Suppressor macrophage treated with lipopolysaccharide for 4 hours (primary cell): ENCODE results near the gene PTPRN2.
A peak's percentile ranks its signal among the peaks of the same experiment; 100 is the strongest.

ENCODE experiments used
- DNase-seq: peaks from one replicate; pipeline ENCODE4 v3.0.0-alpha.2; 2020

The PTPRN2 gene

DNA sequence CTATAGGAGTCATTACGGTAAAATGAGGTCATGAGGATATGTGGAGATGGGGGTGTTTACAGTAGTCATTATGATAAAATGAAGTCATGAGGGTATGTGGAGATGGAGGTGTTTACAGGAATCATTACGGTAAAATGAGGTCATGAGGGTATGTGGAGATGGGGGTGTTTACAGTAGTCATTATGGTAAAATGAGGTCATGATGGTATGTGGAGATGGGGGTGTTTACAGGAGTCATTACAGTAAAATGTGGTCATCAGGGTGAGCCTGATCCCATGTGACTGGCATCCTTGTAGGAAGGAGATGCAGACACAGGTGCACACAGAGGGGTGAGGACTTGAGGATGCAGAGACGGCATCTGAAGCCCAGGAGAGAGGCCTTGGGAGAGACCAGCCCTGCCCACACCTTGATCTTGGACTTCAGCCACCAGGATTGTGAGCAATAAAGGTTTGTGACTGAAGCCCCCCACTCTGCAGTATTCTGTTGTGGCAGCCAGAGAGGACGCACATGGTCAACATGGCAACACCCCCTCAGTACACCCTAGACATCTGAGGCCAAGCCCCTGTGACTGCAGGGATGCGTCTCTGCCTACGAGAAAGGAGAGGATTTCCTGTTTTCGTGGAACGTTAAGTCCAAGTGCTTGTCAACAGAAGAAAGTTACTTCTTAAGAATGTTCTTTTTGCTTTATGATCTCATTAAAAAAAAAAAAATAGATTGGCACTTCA lies 706.4 kb downstream of the PTPRN2 start:
- DNase-seq = no peak

DNA sequence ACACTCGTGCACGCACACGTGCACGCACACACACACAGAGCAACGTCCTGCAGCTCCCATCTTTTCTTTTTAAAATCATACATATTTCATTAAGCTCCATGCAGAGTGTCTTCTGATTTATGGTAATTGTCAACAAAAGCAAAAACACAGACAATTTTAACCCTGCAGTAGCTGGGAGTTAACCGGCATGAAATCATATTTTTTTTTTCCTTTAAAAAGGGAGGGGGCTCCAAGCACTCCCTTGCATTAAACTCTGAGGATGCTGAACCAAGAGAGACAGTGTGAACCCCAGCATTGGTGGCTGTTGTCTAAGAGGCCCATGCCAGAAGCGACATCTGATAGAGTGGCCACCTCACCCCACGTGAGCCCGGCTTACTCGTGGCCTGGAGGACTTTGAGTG lies 708.2 kb downstream of the PTPRN2 start:
- DNase-seq = no peak

DNA sequence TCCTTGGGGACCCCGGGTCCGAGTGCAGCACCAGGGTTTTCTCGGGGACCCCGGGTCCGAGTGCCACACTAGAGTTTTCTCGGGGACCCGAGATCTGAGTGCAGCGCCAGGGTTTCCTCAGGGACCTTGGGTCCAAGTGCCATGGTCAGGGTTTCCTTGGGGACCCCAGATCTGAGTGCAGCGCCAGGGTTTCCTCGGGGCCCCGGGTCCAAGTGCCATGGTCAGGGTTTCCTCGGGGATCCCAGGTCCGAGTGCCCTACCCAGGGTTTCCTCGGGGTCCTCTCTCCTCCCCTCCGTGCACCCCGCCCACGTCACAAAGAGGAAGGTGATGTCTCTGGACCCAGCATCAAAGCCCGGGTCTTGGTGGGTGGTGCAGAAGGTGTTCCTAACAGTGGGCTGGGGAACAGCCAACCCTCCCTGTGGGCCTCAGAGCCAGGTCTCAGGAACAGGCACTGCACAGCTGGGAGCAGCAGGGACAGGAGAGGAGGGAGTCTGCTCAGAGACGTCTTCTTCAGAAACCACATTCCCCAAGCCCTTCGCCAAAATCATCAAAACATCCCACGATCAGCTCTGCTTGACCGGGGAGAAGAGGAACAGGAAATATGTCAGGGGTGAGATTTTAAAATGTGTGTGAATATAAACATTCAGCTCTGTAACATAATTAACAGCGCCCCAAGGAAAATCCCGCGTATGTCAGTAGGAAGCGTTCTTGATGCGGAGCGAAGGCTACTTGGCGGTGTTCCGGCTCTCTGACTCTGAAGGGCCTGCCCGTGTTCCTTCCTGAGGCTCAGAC lies 710.1 kb downstream of the PTPRN2 start:
- no peak for DNase-seq

DNA sequence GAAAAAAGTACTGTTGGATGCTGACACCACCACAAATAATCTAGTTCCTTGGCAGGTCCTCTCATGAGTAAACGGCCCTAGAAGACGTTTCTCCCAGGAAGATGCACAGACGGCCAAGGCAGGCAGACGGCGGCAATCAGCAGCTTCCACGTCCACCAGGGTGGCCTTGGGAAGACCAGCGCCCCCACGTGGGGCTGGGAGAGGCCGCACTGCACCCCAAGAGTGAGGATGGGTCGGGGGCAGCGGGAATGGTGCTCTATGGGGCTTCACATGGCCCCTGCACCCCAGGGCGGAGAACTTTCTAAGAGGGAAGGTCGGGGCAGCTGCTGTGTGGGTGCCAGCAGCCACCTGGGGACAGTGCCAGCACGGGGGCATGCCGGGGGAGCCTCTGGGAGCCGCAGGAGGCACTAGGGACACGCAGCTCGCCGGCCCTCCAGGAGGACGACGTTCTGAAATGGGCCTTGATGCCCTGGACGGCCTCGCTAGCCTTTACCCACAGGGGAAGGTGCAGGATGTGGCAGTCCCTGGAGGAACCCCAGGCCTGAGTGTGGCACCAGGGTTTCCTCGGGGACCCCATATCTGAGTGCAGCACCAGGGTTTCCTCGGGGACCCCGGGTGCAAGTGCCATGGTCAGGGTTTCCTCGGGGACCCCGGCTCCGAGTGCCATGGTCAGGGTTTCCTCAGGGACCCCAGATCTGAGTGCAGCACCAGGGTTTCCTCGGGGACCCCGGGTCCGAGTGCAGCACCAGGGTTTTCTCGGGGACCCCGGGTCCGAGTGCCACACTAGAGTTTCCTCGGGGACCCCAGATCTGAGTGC lies 710.9 kb downstream of the PTPRN2 start:
- DNase-seq = no peak

DNA sequence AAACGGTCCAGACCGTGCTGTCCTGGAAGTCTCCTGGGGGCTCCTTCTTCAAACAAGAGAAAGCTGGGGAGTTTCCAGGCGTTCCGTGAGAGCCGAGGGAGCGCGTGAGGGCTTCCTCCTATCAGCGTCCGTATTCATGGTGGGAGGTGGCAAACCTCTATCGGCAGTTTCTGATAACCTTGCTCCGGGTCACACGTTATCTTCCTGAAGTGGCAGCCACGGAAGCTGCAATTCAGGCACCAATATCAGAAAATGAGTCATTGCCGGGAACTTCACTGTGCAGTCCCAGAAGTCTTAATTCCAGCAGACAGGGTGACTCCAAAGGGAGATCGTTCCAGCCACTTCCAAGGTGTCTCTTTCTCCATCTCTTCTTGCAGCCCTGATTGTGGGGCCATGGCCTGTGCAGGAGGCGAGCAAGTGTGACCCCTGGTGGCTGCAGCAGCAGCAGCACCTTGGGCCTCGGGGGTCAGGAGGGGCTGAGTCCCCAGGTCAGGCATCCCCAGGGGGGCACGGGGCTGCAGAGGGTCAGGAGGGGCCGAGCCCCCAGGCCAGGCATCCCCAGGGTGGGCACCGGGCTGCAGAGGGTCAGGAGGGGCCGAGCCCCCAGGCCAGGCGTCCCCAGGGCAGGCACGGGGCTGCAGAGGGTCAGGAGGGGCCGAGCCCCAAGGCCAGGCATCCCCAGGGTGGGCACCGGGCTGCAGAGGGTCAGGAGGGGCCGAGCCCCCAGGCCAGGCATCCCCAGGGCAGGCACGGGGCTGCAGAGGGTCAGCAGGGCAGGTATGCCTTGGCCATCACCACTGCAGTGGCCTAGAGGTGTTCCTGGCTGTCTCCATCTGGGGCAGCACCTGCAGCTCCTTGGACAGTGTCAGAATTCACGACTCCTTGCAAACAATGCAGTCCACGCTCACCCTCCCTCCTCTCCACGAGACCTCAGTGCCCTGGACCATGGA lies 712.1 kb downstream of the PTPRN2 start:
- peak; percentile 57 for DNase-seq

DNA sequence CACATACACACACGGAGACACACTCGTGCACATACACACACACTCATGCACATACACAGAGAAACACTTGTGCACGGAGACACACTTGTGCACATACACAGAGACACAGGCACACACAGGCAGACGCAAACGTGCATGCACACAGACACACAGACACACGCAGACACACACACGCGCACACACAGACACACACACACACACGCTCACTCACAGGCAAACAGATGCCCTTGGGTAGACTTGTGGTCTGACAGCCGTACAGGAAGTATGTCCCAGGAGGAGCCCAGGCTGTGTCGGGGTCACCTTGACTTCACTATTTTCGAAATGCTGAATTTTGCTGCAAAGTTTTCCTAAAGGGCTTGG lies 712.8 kb downstream of the PTPRN2 start:
- no peak for DNase-seq

DNA sequence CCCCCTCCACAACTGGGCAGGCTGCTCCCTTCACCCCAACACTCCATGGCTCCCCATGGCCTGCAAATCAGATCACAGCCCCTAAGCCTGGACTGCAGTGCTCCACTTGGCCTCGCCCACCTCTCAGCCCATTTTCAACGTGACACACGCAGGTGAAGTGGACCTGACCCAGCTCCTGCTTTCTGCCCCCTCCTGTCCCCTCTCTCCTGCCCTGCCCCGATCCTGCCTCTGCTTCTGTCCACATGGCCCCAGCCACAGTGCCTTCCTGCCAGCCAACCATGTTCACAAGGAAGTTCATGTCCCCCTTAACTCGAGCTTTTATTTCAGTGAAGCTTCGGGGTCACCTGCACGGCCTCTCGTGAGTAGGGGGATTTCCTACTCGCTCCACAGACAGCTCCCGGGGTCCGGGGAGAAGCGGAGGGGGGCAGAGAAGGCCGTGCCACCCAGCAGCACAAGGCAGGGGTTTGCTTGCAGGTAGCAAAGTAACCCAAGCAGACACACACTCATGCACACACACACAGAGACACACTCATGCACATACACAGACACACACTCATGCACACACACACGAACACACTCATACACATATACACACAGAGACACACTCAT lies 713.3 kb downstream of the PTPRN2 start:
- no peak for DNase-seq

DNA sequence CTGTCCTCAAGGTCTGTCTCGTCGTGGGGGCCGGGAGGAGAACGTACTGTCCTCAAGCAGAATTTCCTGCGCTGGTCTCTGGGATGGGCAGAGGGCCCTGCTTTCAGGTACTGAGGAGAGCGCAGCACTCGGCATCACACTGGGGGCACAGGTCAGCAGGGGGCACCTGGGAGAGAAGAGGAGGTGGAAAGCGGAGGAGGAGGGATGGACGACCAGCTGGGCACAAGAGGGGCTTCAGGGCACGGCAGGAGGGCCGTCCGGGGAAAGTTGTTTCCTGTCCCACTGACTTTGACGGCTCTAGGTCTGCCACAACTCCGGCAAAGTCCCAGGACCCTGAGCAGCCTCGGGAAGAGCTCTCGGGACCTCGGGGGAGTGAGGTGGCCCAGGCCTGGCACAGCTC lies 714.0 kb downstream of the PTPRN2 start:
- DNase-seq = no peak

DNA sequence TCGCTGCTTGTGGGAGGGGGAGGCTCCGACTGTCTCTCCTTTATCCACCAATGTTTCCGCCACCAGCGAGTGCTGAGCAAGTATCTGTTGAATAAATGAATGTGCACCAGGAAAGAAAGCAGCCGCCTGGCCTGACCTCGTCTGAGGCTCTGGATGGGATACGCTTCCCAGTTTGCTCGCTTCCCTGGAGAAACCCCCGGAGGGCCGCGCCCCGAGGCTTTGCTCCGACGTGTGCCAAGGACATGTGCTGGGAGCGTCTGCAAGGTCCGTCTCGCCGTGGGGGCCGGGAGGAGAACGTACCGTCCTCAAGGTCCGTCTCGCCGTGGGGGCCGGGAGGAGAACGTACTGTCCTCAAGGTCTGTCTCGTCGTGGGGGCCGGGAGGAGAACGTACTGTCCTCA lies 714.4 kb downstream of the PTPRN2 start:
- DNase-seq = no peak

DNA sequence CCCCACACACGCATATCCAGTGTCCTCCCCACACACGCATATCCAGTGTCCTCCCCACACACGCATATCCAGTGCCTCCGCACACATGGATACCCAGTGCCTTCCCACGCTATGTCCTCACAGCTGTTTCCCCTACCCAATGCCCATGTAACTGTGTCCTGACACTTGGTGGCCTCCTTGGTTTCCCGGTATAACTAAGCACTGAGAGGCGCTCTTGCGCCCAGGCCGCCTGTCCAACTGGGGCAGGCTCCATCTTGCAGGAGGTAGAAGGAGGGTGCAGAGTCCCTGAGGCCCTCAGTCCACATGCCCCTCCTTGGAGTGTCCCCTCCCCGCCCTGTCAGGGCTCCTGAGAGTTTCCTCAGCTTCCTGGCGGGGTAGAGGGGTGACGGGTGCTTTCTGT lies 715.2 kb downstream of the PTPRN2 start:
- DNase-seq = no peak

DNA sequence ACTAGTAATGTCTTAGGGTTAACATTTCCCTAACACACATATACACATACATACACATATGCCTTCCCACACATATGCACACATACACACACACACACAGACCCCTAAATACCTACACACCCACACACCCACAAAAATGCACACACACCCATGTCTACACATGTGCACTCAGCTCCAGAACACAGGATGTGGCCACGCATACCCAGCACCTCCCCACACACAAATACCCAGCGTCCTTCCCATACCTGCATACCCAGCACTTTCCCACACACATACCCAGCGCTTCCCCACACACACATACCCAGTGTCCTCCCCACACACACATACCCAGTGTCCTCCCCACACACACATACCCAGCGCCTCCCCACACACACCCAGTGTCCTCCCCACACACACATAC lies 715.9 kb downstream of the PTPRN2 start:
- DNase-seq = no peak

DNA sequence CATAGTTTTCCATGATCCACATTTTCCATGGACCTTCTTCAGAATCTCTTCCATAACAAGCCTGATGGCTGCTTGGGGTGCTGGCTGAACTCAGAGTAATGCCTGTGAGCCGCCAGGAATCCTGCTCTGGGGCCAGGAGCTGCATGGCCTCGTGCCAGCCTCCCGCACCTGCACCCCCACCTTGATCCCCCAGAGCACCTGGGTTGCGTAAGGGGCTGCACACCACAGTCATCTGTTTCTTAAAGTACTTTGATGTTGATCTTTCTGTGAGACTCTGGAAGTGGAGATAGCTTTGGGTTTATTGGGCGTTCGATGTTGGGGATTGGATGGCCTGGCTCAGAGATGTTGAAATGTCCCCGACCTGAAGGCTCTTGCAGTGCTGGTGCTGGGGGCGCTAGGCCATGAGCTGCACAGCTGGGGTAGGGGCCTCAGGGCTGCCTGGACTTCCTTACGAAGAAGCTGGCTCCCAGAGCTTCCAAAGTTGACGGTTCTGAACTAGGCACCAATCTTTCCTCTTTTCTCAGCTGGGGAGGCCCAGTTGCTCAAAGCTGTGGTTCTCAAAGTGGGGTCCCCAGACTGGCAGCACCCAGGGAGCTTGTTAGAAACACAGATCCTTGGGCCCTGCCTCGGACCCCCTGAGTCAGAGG lies 716.9 kb downstream of the PTPRN2 start:
- no peak for DNase-seq

DNA sequence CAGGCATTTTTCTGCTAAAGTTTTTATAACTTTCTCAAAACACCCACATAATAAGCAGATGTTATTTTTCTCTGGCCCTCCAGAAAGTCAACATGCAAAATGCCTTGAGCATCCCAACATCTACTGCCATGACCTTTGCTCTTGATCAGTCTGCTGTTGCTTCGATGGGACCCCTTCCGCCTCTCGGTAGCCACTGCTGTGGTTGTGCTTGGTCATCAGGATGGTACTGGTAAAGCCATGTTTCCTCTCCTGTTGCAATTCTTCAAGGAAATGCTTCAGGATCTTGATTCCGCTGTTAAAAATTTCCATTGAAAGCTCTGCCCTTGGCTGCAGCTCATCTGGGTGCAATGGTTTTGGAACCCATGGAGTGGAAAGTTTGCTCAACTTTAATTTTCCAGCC lies 717.8 kb downstream of the PTPRN2 start:
- DNase-seq = no peak

DNA sequence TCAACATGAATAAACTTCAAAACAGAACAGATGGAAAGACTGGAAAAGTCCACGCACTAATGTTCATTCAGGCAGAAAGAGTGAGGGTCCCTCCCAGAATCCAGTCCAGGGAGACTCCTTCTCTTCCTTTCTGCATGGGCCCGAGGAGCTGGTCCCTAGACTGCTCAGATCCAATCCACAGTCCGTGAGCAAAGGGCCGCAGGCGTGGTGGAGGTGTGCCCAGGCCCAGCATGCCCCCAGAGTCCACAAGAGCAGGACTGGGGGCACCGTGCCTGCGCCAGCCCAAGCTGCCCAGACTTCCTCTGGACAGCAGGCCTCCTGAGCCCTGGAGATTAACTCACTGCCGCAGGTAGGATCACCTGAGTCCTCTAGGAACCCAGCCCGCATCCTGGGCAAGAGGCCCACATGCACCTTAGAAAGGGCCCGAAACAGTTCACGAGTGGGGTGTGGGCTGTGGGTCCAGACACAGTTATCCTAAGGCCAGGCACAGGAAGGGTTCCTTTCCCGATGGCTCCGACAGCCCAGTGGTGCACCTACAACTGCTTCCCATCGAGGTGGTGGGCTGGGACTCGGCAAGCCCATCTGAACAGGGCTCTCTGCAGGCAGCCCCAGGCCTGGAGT lies 719.8 kb downstream of the PTPRN2 start:
- no peak for DNase-seq

DNA sequence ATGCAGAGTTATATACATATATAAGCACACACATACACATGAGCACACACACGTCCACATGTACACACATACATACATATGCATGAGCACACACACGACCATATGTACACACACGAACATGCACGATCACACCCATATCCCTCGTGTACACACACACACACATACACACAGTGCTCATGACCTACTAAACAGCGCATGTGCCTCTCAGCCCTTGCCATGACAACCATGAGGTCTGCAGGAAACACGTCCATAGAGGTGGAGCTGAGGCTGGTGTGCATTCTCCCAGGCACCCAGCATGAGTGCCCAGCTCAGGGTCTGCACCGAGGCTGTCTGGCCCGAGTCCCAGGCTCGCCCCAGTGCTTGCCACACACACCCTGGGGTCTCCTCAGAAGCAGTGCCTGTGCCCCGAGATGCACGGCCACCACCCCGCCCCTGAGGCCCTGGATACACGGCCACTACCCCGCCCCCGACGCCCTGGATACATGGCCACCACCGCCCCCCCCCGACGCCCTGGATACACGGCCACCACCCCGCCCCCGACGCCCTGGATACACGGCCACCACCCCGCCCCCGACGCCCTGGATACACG lies 721.2 kb downstream of the PTPRN2 start:
- DNase-seq = no peak

DNA sequence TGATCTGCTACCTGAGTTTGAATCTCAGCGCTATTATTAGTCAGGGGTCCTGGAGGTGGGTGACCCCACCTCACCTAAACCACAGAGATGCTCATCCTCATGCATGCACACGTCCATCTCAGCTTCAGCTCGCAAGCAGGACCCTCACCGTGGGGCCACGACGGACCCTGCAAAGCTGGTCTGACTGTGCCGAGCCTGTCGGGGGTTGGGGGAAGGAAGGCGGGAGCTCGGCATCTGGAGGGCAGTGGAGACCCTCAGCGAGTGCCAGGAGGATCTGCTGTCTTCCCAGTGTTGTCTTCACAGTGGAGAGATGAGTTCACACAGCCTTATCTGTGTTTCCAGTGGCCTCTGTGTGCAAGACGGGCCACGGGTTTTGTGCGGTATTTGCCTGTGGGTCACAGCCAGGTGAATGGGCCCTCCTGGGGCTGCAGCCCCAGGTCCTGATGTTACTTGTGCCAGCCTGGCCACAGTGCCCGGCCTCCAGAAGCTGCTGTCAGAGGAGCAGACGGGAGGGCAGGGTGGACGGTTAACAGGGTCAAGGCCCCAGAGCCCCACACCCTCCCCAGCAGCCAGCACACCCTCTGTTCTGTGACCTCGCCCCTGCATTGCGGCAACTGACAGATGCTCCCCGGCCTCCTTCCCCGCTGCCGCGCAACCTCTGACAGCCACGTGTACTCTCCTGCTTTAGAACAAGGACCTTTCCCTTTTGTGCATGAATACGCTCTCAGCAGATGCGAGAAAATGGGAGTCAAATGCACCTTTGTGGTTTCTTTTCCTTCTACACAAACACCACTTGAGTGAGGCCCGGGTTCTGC lies 722.1 kb downstream of the PTPRN2 start:
- DNase-seq = no peak

DNA sequence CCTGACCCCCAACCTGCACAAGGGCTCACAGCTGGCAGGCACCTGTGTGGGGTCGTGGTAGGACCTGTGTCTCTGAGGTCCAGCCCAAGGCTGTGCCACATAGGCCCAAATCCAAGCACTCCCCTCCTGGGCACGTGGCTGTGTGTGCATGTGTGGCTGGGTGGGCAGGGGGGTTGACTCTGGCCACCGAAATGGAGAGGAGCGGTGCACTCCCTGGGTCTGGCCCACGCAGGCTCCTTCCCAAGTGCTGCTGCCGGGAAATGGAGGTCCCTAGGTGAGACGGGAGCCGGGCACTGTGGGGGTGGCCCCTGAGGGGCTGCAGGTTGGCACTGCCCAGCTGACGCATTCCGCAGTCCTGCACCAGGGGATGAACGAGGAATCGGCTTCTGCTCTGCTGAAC lies 722.7 kb downstream of the PTPRN2 start:
- no peak for DNase-seq

DNA sequence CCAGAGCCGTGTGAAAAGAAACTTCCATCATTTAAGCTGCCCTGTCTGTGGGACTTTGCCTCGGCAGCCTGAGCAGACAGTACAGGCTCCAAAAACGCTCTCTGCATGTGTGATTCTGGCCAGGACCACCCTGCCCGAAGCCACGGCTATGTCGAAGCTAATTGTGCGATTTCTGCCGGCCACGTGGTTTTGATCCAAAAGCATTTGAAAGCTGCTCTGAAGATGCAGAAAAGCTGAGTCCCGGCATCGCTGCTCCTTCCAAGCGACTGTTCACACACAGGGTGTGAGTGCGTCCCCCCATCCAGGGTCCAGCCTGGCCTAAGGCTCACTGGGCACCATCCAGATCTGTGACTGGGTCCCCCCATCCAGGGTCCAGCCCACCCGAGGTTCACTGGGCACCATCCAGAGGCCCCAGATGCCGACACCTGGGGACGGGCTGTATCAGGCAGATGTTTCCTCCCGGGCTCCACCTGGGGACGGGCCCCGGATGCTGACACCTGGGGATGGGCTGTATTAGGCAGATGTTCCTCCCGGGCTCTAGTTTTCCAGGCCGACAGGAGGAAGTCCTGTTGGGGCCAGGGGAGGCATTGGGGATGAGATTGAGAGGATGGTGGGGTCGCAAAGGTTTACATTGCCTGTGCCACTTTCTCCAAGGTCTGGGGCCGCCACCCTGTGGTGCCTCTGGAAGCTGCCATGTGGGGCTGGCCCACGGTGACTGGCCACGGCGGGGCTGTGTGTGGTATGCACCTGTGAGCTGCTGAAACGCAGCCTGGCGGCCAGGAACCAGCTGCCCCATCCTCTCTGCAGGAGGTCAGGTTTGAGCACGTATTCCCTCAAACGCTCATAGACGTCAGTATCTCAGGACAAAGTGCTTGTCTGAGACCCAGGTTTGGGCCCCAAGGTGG lies 723.5 kb downstream of the PTPRN2 start:
- no peak for DNase-seq

DNA sequence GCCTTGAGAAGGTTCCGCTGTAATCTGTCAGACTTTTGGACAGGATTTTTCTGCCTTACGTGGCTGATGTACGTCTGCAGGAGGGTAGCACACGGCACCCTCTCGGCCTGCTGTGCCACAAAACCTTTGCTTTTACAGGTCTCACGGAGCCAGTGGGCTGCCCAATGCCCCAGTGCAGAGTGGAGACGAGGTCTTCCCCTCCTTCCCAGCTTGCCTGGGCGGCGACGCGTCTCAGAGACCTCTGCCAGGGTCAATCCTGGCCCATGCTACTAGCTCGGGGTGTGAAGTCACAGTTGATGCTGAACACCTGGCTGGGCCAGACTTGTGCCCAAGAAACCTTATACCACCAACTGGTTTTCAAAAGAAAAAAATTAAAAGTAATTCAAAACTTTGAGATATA lies 724.4 kb downstream of the PTPRN2 start:
- no peak for DNase-seq
